Stimulated activated naive CD4-positive, alpha-beta T cell (primary cell): ENCODE measurements around the gene MYL6.
A peak's percentile ranks its signal among the peaks of the same experiment; 100 is the strongest.

Source experiments
- DNase-seq, 6 experiments: peaks; one replicate each; lab custom pipeline; 2025; lab: John Stamatoyannopoulos, UW

Gene MYL6

DNA sequence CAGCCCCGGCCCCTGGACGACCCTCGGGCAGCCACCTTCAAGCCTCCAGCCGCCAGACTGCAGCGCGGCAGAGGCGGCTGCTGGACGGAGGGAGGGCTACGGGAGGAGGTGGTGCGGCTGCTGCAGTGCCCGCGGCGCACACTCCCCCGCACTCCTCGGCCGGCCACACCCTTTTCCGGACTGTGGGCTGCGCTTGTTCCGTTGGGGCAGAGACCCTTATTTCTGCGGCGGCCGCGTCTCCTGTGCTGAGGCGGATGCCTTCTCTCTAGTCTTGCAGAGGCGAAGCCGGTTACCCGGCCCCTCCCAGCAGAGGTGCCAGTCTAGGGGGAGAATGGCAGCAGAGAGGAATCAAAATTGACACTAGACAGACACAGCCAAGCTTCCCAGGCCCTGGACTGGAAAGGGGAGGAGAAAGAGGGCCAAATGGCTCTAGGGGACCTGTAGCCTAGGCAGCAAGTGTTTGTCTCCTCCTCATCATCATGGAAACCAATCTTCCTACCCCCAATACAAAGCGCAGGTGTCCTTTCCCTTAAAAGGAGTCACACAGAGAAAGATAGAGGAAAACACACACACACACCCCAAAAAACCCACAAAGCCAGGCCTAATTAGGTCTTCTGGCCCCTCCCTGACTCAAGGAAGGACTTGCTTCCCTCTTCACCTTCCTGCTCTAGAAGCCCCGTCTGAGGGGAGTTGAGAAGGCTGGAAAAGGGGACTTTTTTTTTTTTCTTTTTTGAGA is 28.8 kb upstream of the MYL6 start:
- peak; percentile 46 to 66 (median 60) for DNase-seq

DNA sequence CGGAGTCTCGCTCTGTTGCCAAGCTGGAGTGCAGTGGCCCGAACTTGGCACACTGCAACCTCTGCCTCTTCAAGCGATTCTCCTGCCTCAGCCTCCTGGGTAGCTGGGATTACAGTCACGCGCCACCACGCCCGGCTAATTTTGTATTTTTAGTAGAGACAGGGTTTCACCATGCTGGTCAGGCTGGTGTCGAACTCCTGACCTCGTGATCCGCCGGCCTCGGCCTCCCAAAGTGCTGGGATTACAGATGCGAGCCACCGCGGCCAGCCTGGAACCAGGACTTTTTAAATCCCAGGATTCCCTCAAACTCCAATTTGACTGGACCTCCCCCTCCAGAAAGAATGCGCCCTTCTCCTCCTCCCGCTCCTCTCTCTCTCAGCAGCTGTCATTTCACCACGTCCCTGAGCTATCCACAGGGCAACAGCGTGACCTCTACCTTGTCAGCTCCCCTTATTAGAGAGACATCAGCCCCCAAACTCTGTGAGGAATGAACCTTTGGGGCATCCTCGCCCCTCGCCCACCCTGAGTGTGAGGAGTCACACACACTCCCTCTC is 28.1 kb upstream of the MYL6 start:
- no peak for DNase-seq

DNA sequence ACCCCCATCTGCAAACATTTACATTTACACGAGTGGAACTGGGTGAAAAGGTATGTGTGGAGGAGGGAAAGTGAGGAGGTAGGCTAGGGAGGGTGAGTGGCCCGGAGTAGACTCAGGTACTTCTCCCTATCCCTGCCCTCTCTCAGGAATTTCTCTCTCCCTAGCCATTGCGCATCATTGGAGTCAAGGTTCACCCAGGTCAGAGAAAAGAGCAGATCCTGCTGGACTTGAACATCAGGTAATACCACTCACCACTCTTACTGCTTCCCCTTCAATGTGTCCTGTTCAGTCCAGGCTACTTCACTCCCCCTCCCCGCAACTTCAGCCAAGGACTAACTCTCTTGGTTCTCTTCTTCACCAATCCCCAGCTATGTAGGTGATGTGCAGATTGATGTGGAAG is 27.3 kb upstream of the MYL6 start:
- no peak for DNase-seq

DNA sequence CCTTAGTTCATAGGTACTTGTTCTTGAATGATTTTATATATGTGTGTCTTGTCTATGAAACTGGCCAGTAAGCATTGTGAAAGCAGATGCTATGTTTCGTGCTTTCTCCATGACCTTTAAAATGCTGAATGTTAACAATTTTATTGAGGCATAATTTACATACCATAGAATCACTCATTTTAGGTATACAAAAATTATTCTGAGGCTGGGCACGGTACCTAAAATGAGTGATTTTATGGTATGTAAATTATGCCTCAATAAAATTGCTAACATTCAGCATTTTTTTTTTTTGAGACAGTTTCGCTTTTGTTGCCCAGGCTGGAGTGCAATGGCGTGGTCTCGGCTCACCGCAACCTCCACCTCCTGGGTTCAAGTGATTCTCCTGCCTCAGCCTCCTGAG is 23.3 kb upstream of the MYL6 start:
- no peak for DNase-seq

DNA sequence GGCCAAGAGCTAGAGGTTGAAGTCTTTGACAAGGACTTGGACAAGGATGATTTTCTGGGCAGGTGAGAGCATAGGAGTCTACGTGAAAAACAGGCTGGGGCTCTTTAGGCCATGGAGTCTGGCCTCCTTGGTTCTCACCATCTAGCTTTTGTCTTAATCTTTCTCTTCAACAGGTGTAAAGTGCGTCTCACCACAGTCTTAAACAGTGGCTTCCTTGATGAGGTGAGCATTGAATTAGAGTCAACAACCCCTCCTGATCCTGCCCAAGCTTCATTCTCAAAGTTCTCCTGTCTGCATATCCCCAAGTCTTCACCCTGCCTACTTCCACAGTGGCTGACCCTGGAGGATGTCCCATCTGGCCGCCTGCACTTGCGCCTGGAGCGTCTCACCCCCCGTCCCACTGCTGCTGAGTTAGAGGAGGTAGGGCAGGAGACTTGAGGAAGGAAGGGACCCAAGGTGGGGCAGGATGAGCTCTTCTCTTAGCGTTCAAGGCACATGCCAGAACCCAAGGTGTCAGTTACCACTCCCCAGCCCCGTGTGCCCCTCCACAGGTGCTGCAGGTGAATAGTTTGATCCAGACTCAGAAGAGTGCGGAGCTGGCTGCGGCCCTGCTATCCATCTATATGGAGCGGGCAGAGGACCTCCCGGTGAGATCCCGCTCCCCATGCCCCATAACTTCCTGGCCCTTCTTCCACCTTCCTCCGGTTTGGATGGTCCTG is 20.1 kb upstream of the MYL6 start:
- DNase-seq: peak in 2 of 6 experiments; percentile 15 to 42

DNA sequence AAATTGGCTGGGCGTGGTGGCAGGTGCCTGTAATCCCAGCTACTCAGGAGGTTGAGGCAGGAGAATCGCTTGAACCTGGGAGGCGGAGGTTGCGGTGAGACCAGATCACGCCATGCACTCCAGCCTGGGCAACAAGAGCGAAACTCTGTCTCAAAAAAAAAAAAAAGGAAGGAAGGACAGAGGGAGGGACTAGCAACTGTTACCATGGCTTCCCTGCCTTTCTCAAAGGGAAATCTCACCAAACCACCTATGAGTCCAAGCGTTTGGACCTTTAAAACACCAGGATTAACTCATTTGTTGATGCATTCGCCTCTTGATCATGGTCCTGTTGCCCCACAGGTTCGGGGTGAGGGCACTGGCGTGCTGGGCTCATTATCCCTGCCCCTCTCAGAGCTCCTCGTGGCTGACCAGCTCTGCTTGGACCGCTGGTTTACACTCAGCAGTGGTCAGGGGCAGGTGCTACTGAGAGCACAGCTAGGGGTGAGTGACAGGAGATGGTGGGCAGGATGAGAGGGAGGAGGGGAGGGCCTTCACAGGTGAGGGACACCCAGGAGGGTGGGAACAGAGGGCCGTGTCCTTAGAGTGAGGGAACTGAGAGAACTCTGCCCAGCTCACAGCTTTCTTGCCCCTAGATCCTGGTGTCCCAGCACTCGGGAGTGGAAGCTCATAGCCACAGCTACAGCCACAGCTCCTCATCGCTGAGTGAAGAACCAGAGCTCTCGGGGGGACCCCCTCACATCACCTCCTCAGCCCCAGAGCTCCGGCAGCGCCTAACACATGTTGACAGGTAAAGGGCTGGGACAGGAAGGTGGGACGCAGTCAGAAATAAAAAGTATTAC is 16.0 kb upstream of the MYL6 start:
- DNase-seq: no peak

DNA sequence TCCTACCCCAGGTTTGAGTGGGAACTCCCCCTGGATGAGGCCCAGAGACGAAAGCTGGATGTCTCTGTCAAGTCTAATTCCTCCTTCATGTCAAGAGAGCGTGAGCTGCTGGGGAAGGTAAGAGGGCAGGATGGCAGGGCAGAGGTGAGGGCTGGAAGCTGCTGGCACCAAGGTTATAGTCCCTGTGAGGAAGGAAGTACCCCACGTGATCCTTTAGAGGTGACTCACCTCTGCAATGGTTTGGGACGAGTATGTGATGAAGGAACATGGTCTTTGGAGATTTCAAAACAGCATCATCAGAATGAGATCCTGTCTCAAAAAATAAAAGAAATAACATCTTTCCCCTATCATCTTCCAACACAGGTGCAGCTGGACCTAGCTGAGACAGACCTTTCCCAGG is 14.9 kb upstream of the MYL6 start:
- no peak for DNase-seq

DNA sequence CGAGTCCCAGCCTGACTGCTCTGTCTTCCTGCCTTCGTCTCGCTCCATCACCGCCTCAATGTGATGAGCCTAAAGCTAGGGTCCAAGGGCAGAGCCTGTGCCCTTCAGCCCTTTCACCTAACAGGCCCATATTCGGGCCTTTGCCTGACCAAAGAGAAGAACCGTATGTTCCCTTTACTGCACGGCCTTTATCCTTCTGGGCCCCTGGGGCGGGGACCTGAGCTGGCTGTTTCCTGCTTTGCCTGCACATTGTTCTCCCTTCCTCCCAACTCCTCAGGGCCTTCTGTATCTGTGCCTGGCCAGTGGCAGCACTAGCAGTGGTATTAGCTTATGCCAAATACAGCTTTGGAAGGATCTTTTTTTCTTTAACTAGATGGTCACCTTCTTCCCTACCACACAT is 14.3 kb upstream of the MYL6 start:
- no peak for DNase-seq

DNA sequence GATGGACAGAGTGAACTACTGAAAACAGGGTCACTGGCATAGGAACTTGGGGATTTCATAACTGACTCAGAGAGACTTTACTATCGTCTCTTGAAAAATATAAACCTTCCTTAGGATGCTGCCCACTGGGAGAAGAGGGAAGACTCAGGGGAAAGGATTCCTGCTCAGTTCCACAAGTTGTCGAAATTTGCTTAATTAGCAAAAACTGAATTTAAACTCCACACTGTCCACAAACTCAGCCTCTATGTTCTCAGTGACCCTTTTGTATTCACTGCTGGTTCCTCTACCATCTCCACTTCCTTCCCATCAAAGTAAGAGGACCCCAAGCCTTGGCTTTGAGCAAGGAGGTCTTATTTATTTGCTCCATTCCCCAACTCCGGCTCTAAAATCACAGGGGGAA is 12.9 kb upstream of the MYL6 start:
- DNase-seq: no peak

DNA sequence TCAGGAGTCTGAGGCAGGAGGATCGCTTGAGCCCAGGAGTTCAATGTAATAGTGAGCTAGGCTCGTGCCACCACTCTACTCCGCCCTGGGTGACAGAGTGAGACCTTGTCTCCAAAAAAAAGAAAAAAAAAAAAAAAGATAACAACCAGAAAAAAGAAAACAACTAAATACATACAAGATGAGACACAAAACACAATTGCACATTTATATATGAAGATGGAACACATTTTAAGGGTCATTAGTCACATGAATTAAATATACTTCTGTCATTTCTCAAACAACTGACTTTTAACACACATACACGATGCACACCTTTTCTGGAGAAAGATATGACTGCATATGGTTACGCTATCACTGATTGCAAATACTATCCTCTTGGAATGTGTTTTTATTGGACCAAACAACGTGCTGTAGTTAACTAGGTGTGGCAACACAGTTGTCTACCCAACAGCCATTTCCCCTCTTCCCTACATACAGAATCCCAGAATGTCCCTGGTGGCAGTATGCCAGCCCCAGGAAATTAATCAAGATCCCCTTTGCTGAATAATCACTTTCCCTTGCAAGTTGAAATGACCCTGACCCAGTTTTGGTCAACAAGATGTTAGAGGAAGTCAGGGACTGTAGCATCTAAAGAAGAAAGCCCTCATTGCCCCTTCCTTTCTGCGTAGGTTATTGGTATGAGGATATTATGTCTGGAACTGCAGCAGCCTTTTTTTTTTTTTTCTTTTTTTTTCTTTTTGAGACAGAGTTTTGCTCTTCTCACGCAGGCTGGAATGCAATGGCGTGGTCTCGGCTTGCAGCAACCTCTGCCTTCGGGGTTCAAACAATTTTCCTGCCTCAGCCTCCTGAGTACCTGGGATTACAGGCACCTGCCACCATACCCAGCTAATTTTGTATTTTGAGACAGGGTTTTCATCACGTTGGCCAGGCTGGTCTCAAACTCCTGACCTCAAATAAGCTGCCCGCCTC is 11.4 kb upstream of the MYL6 start:
- no peak for DNase-seq

DNA sequence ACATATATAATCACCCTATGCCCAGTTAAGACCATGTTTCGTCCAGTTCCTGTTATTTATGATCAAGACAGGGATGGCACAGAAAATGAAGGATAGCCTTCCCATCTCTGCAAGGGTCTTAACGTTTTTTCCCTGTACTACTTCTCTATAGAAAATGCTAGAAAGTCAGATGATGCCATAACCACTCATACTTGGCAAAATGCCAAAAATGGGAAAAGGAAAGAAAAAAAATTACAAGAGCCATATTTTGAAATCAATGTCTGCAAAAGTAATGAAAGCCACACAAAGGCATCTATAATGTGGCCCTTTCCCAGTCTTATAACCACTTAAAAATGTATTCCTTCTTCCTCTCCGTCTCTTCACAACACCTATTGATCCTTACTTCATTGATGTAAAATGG is 7.6 kb upstream of the MYL6 start:
- DNase-seq: peak in 2 of 6 experiments; percentile 13 to 20

DNA sequence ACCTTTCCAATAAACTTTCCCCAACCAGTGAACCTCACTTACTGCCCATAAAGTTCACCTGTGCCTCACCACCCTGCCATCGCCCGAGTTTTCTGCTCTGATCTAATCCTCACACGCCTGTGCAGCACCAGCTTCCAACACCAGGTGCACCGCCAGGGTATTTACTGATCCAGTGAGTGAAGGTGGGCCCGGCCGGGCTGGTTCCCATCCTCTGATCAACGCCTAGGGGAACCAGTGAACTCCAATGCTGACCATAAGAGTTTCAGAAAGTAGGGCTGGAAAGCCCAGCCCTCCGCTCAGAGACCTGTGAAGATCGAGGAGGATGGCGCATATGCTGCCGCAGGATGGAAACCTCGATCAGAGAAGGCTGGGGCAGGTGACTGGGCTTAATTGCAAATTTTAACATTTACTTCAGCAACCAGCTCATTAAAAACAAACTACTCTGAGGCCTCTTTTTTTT is 6.5 kb upstream of the MYL6 start:
- peak; percentile 30 to 84 (median 70) for DNase-seq

DNA sequence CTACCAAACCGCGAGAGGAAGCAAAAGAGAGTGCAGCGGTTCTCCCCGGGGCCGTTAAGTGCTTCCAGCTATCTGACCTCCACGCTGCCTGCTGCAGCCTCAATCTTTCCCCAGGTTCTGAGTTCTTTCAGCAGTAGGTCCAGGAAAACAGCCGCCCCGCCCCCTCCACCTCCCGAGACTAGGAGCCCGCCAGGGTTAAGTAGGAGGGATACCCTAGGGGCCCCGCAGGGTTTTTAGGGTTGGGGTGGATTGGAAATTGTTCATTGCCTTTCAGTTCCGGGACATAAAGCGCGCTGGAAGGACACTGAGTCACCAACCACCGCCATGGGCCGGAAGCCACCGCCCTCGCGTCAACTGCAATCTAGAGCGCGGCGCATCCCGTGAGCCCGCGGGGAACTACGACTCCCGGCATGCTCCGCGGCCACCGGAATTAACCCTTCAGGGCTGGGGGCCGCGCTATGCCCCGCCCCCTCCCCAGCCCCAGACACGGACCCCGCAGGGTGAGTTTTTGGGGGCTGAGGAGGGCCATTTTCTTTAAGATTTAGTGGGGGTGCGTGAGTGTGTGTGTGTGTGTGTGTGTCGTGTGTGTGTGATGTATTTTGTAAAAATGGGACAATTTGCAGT is 5.9 kb upstream of the MYL6 start, which contains the start of gene MYL6B:
Gene MYL6B, plus strand, starts transcription at position 456 of the 624 bp plus-strand sequence. CDS start 1,332 bp downstream, outside the sequence.
- peak; percentile 74 to 87 (median 84) for DNase-seq

DNA sequence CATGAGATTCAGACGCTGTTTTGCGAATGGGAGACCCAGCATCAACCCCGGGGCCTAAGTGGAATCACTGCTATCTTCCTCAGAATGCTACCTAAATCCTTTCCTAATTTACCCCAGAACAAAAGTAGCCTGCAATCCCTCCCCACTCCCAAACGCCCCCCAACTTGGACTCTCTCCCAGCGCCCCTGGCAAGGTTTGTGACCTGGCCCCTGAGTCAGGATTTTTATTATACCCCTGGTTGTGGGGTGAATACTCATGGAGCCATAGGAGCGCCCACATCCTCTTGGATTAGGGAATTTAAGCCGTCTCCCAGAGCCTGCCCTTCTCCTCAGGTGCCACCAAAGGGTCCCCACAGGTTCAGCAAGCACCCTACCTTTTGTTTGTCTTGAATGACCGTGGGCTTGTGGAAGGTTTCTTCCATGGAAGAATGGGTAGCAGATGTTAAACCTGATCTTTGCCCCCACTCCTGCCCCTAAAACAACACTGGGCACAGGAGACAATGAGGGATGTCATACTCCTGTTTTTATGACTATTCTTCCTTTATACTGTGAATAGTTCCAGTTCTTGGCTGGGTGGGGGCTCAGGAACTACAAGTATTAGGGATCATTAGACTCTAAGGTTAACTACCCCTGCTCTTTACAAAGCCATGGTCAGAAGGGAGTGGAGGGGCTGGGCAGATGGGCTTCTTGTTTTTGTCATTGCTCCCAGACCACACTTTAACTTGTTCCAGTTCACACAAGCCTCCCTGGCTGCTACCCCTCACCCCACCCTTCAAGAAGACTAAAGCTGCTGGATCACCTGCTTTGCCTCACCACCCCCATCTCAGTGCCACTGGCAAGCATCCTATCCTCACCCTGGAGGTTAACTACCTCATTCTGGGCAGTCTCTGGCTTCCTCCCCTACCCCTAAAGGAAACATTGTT is 5.1 kb upstream of the MYL6 start:
- no peak for DNase-seq

DNA sequence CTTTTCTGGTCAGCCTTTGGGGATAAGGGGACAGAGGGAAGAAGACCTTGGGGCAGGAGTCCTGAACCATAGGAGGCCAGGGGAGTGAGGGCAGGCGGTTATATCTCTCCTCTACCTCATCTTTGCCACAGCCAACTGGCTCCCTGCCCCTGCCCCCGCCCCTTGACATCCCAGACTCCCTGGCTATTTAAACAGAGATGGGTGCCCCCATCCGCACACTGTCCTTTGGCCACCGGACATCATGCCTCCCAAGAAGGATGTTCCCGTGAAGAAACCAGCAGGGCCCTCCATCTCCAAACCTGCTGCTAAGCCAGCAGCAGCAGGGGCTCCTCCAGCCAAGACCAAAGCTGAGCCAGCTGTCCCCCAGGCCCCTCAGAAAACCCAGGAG is 4.5 kb upstream of the MYL6 start:
- no peak for DNase-seq

DNA sequence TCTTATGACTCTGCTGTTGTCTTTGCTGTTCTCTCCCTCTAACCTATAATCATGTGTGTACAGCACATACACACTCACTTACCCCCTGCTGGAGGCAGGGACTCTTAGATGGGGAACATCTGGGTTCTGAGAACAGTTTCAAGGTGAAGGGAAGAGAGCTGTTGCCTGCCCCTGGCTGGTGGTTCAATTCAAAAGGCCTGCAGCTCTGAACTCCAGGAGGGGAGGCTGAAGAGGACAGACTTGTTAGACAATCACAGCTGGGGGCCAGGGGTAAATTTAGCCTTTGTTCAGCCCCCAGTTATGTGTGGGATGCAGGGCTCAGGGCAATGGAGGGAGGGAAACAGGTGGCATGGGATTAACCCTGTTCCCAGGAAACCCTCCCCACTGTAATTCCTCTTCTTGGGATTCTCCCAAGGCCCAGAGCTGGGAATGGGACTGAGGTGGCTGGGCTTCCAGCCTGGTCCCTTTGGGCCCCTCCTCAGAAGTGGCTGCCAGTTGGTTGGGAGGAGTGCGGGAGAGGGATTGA is 3.9 kb upstream of the MYL6 start:
- no peak for DNase-seq

DNA sequence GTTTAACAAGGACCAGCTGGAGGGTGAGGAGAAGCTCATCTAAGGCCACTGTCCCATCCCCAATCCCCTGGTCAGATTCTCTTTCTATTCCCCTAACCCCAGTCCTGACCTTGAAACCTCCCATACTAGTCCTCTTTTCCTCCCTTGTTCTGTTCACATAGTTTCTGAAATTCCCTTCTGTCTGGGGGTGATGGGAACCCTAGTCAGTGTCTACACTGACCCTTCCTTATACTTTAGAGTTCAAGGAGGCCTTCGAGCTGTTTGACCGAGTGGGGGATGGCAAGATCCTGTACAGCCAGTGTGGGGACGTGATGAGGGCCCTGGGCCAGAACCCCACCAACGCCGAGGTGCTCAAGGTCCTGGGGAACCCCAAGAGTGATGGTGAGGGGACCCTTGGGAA is 3.3 kb upstream of the MYL6 start:
- DNase-seq: no peak

DNA sequence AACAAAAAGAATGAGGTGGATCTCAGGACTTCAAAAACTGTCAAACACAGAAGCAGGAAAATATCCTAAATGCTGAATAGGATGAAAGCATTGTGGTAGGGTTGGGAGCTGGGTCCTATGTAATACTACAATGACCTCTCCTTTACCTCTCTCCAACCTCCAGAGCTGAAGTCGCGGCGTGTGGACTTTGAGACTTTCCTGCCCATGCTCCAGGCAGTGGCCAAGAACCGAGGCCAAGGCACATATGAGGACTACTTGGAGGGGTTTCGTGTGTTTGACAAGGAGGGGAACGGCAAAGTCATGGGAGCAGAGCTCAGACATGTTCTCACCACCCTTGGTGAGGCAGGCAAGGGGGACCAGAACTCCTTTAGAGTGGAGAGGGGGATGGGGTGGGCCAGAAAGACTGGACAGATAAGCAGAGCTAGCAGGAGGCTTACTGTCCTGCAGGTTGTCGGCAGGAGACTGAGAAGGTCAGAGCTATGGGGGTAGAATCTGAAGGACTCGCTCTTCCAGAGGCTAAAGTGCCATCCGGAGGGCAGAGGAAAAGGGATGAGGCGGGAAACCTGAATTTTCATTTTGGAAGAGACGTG is 2.8 kb upstream of the MYL6 start:
- DNase-seq: no peak
